Tongue (tissue), 2 donors: Measurements from ENCODE around the gene MRPL4. TPM values are rescaled to one million over a fixed set of nuclear protein-coding genes. Genes with fewer than 3 reads are reported as not detected.
A peak's percentile ranks its signal among the peaks of the same experiment; 100 is the strongest.
"Not testable (repeated sequence)": the region's sequence is repeated elsewhere in the genome, so short reads cannot be mapped to it uniquely, and the experiment has no call there.

Experiments
- DNase-seq: peaks from one replicate; pipeline ENCODE4 v3.0.0-alpha.2; 2015
- total RNA-seq: library from RNA; depleted of rRNA; stranded (reverse); fragments of >200 nt; gene quantifications from one replicate; pipeline ENCODE4 v1.2.3, GENCODE V29; 2014

Gene MRPL4
- total RNA-seq, 1 donor from 2014 or later, result 26.4 TPM

GRCh38 chr19:10262771-10263170, 10.8 kb downstream of the MRPL4 start:
- DNase-seq, result no peak

GRCh38 chr19:10266706-10267105, 14.7 kb downstream of the MRPL4 start:
- no peak for DNase-seq

GRCh38 chr19:10268071-10268470, 16.1 kb downstream of the MRPL4 start:
- DNase-seq, result no peak

GRCh38 chr19:10269333-10270179, 17.5 kb downstream of the MRPL4 start:
- peak; percentile 84 for DNase-seq

- no peak for DNase-seq
Measured at GRCh38 chr19:10270180-10270615, 18.2 kb downstream of the MRPL4 start.

GRCh38 chr19:10270616-10271394, 18.8 kb downstream of the MRPL4 start, which contains the start of gene ICAM1:
Gene ICAM1 (plus strand): TSS chr19:10271120. CDS start chr19:10271160, 40 bp downstream.
- peak; percentile 49 for DNase-seq

GRCh38 chr19:10271543-10272086, 19.6 kb downstream of the MRPL4 start:
- no peak for DNase-seq

DNA sequence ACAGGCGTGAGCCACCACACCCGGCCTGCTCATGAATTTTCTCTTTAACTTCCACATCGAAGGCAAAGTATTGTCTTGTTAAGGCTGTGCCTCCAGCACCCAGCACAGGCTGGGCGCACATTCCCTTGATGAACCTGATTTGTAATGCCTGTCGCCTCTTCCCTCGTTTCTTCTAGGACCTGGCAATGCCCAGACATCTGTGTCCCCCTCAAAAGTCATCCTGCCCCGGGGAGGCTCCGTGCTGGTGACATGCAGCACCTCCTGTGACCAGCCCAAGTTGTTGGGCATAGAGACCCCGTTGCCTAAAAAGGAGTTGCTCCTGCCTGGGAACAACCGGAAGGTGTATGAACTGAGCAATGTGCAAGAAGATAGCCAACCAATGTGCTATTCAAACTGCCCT, 22.6 kb downstream of the MRPL4 start:
- no peak for DNase-seq

- DNase-seq, result no peak
Measured at GRCh38 chr19:10277795-10278589, 26.0 kb downstream of the MRPL4 start.

DNA sequence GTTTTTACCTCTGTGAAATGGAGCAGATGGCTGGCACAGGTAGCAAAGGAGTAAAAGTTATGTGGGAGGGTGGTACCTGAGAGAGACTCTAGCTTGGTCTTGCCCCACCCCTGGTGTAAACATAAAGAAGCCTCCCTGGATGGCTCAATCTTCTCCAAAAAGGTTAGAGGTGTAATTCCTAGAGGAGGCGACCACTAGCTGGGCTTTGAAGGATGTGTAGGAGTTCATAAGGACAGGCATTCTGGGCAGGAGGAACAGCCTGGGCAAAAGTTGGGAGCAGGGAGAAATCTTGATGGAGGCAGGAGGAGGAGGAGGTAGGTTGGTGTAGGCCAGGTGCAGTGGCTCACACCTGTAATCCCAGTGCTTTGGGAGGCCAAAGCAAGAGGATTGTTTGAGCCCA, 26.9 kb downstream of the MRPL4 start:
- no peak for DNase-seq

DNA sequence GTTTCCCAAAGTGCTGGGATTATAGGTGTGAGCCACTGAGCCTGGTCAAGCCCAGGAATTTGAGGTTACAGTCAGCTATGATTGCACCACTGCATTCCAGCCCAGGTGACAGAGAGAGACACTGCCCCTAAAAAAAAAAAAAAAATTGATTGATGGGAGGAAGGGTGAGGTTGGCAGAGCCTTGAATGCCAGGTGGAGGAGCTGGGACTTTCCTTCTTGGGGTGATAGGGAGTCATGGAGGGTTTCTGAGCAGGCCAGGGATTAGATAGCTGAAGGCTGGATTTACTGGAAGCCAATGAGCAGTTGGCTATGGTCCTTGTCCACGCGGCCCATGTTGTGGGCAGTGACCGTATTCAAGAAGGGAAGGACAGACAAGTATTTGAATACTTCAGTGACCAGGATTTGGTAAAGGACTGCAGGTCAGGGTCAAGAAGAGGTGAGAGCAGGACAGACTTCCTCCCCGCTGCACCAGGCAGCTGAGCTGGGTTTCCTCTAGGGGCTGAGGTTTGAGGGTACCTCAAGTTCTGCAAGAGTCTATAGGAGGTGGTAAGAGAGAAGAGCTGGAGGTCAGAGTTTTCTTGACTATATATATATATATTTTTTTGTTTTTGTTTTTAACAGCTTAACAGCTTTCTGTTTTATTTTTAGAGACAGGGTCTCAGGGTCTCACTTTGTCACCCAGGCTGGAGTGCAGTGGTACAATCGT, 27.9 kb downstream of the MRPL4 start:
- no peak for DNase-seq

DNA sequence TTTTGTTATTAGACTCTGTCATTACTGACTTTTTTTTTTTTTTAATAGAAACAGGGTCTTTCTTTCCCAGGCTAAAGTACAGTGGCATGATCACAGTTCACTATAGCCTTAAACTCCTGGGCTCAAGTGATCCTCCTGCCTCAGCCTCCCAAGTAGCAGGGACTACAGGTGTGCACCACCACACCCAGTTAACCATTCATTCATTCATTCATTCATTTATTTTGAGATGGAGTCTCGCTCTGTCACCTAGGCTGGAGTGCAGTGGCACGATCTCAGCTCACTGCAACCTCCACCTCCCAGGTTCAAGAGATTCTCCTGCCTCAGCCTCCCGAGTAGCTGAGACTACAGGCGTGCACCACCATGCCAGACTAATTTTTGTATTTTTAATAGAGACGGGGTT, 30.0 kb downstream of the MRPL4 start:
- not testable (repeated sequence) for DNase-seq

DNA sequence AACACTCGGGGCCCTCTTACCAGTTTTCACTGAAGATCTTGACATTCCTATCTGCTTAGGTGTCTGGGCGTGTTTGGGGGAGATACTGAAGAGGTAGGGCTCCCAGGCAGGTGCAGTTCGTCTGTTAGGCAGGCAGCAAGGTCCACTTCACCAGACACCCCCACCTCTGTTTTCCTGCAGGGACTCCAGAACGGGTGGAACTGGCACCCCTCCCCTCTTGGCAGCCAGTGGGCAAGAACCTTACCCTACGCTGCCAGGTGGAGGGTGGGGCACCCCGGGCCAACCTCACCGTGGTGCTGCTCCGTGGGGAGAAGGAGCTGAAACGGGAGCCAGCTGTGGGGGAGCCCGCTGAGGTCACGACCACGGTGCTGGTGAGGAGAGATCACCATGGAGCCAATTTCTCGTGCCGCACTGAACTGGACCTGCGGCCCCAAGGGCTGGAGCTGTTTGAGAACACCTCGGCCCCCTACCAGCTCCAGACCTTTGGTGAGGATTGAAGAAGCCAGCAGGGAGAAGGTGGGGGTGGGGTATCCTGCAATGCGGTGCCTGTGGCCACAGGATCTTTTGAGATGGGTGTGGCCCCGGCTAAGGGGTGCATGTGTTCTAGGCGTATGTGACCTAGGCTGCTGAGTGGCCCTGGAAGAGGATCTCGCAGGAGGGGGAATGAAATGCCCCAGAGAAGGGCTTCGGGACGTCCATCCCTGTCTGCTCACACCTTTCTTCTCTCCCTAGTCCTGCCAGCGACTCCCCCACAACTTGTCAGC, 31.5 kb downstream of the MRPL4 start:
- no peak for DNase-seq

DNA sequence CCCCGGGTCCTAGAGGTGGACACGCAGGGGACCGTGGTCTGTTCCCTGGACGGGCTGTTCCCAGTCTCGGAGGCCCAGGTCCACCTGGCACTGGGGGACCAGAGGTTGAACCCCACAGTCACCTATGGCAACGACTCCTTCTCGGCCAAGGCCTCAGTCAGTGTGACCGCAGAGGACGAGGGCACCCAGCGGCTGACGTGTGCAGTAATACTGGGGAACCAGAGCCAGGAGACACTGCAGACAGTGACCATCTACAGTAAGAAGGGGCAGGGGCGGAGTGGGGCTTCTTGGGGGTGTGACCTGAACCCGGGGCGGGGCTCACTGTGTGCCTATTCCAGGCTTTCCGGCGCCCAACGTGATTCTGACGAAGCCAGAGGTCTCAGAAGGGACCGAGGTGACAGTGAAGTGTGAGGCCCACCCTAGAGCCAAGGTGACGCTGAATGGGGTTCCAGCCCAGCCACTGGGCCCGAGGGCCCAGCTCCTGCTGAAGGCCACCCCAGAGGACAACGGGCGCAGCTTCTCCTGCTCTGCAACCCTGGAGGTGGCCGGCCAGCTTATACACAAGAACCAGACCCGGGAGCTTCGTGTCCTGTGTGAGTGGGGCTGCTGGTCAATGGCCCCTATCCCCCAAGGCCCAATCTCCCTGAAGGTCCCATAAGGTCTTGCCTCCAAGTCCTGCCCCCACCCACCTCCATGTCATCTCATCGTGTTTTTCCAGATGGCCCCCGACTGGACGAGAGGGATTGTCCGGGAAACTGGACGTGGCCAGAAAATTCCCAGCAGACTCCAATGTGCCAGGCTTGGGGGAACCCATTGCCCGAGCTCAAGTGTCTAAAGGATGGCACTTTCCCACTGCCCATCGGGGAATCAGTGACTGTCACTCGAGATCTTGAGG, 32.3 kb downstream of the MRPL4 start:
- DNase-seq, result no peak

DNA sequence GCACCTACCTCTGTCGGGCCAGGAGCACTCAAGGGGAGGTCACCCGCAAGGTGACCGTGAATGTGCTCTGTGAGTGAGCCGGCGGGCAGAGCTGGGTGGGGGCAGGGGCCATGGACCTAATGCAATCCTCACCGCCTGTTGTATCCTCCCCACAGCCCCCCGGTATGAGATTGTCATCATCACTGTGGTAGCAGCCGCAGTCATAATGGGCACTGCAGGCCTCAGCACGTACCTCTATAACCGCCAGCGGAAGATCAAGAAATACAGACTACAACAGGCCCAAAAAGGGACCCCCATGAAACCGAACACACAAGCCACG, 32.9 kb downstream of the MRPL4 start:
- DNase-seq, result no peak

DNA sequence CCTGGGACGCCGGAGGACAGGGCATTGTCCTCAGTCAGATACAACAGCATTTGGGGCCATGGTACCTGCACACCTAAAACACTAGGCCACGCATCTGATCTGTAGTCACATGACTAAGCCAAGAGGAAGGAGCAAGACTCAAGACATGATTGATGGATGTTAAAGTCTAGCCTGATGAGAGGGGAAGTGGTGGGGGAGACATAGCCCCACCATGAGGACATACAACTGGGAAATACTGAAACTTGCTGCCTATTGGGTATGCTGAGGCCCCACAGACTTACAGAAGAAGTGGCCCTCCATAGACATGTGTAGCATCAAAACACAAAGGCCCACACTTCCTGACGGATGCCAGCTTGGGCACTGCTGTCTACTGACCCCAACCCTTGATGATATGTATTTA, 33.4 kb downstream of the MRPL4 start:
- DNase-seq, result no peak

- DNase-seq, result peak; percentile 64
Measured at GRCh38 chr19:10286803-10287737, 35.1 kb downstream of the MRPL4 start, which contains the start of gene ICAM4. Gene ICAM4 (plus strand): TSS chr19:10286955. CDS start chr19:10287013, 58 bp downstream.

- peak; percentile 71 for DNase-seq
Measured at GRCh38 chr19:10288662-10289166, 36.7 kb downstream of the MRPL4 start.
